ENCODE results near the gene TLK1. TPM values are rescaled to one million over a fixed set of nuclear protein-coding genes. Genes with fewer than 3 reads are reported as not detected.

Gene TLK1
- total and polyA plus RNA-seq, 9 of the 15 experiments (the other 6 are each of a cell fraction or from before 2014, with no cell fraction given), result 20.2 to 101 (median 40.5) TPM

- peak; percentile 58; the same call in 1 of the 2 replicates for TF ChIP-seq TEAD4 (IDR thresholded peaks at IDR 0.05; ENCODE audit: low read length)
- no peak for TF ChIP-seq TEAD4 (CRISPR knock-in tag; IDR thresholded peaks at IDR 0.05; ENCODE audit: borderline replicate concordance)
- no peak for TF ChIP-seq CHD4 (IDR thresholded peaks at IDR 0.05; ENCODE audit: insufficient read depth, insufficient replicate concordance, low read depth, low read length, poor library complexity, severe bottlenecking)
- TF ChIP-seq MTA2 (IDR thresholded peaks at IDR 0.05; ENCODE audit: low read depth), result peak; percentile 32; the same call in 1 of the 2 replicates
- TF ChIP-seq ATF7 (IDR thresholded peaks at IDR 0.05), result peak; percentile 34; the same call in 1 of the 2 replicates
- no peak for TF ChIP-seq PBX2 (CRISPR knock-in tag; IDR thresholded peaks at IDR 0.05; ENCODE audit: low read depth)
- TF ChIP-seq PBX2 (tag; conservative IDR thresholded peaks at IDR 0.05; ENCODE audit: low read depth), result peak; percentile 74
- peak; percentile 92 for TF ChIP-seq MEIS2 (IDR thresholded peaks at IDR 0.05; ENCODE audit: partially characterized antibody)
- TF ChIP-seq FOS (IDR thresholded peaks at IDR 0.05; ENCODE audit: extremely low read depth, insufficient read length), result peak; percentile 21
- peak; percentile 39; the same call in 1 of the 2 replicates for TF ChIP-seq CBFA2T2 (conservative IDR thresholded peaks at IDR 0.05)
- 0 out of 2 replicates have a peak, but pooled peaks have one; percentile 30 for TF ChIP-seq ARID3A (IDR thresholded peaks at IDR 0.05; ENCODE audit: borderline replicate concordance, low read depth, low read length)
- 0 out of 4 replicates have a peak, but pooled peaks of 1 of the 2 experiments have one; percentile 6 for TF ChIP-seq RCOR1 (IDR thresholded peaks at IDR 0.05; ENCODE audit: borderline replicate concordance in 1 of 2, low read depth in 2 of 2, low read length in 2 of 2)
- TF ChIP-seq E2F5 (CRISPR knock-in tag; IDR thresholded peaks at IDR 0.05), result no peak
- TF ChIP-seq ZSCAN29 (IDR thresholded peaks at IDR 0.05), result no peak
- peak; percentile 68; the same call in 1 of the 2 replicates for TF ChIP-seq SMARCA4 (IDR thresholded peaks at IDR 0.05)
- no peak for TF ChIP-seq MYC (IDR thresholded peaks at IDR 0.05; ENCODE audit: low read depth, low read length)
- TF ChIP-seq MYC (CRISPR knock-in tag; IDR thresholded peaks at IDR 0.05; ENCODE audit: borderline replicate concordance, low read depth), result no peak
- no peak for TF ChIP-seq ZC3H4 (CRISPR knock-in tag; IDR thresholded peaks at IDR 0.05; ENCODE audit: borderline replicate concordance)
- TF ChIP-seq DPF2 (IDR thresholded peaks at IDR 0.05), result peak; percentile 57; the same call in 1 of the 2 replicates
- peak; percentile 88 for TF ChIP-seq ATF3 (IDR thresholded peaks at IDR 0.05)
- no peak for TF ChIP-seq ATF3 (CRISPR knock-in tag; conservative IDR thresholded peaks at IDR 0.05)
- 0 out of 2 replicates have a peak, but pooled peaks have one; percentile 23 for TF ChIP-seq L3MBTL2 (IDR thresholded peaks at IDR 0.05)
- no peak for TF ChIP-seq ZNF133 (CRISPR knock-in tag; IDR thresholded peaks at IDR 0.05)
- TF ChIP-seq NCOA2 (IDR thresholded peaks at IDR 0.05; ENCODE audit: partially characterized antibody in 2 of 2), result no peak
- TF ChIP-seq FOSL1 (tag; conservative IDR thresholded peaks at IDR 0.05), result peak; percentile 75
- peak; percentile 90 for TF ChIP-seq NFATC3 (IDR thresholded peaks at IDR 0.05)
These were observed 48.0 kb upstream of the TLK1 start (continued) for GRCh38 chr2:171208657-171209056.

Data from K562 (cell line).